ENCODE measurements around the gene FRMD4A.

Gene FRMD4A

GRCh38 chr10:14353291-14353913 is 22.7 kb upstream of the FRMD4A start:
- ATAC-seq (ENCODE audit: insufficient read depth, low read depth) = no peak
- Histone ChIP-seq H3K4me2 (ENCODE audit: insufficient read depth, low read length) (no peak overlapping the region), H3K27ac (ENCODE audit: low read length) (no peak overlapping the region), H3K9ac (ENCODE audit: low read depth, low read length) (no peak overlapping the region), H3K79me2 (ENCODE audit: insufficient read depth, low read length) (no peaks in the 10 kb centered on the region), H2AFZ (ENCODE audit: low read depth, low read length) (no peak overlapping the region), H3K4me1 (ENCODE audit: insufficient read depth, low read length) (no peaks in the 10 kb centered on the region), H3K36me3 (ENCODE audit: insufficient read depth, low read length) (no peaks in the 10 kb centered on the region), H3K27me3 (ENCODE audit: insufficient read depth, low read length, poor library complexity) (peaks cover 7% of the 10 kb centered on the region), H4K20me1 (ENCODE audit: insufficient read depth, low read length) (no peaks in the 10 kb centered on the region), H3K9me3 (ENCODE audit: insufficient read depth, low read length, severe bottlenecking) (no peaks in the 10 kb centered on the region), H3K4me3 (ENCODE audit: low read depth in 1 of 2, low read length in 2 of 2) (no peak overlapping the region)
- TF ChIP-seq EZH2 (IDR thresholded peaks at IDR 0.05; ENCODE audit: borderline replicate concordance, low read depth, low read length, severe bottlenecking) (no peak), CTCF (IDR thresholded peaks at IDR 0.05; ENCODE audit: borderline replicate concordance, extremely low read depth, low read length, poor library complexity, severe bottlenecking) (no peak)
- no peak for DNase-seq

DNA sequence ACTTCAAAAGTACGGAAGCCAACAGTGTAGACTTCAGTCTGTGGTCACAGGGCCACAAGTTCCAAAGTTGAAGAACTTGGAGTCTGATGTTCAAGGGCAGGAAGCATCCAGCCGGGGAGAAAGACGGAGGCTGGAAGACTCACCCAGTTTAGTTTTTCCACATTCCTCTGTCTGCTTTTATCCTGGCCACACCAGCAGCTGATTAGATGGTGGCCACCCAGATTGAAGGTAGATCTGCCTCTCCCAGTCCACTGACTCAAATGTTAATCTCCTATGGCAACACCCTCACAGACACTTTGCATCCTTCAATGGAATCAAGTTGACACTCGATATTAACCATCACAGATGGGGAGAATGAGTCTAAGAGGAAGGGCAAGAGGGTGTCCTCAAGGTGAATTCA is 19.3 kb upstream of the FRMD4A start:
- Histone ChIP-seq H3K27ac (ENCODE audit: low read length) (no peak overlapping the region), H3K36me3 (ENCODE audit: insufficient read depth, low read length) (no peaks in the 10 kb centered on the region), H3K4me3 (ENCODE audit: low read depth in 1 of 2, low read length in 2 of 2) (no peak overlapping the region), H3K79me2 (ENCODE audit: insufficient read depth, low read length) (no peaks in the 10 kb centered on the region), H3K4me2 (ENCODE audit: insufficient read depth, low read length) (no peak overlapping the region), H3K27me3 (ENCODE audit: insufficient read depth, low read length, poor library complexity) (peaks cover 7% of the 10 kb centered on the region), H3K9ac (ENCODE audit: low read depth, low read length) (no peak overlapping the region), H3K4me1 (ENCODE audit: insufficient read depth, low read length) (no peaks in the 10 kb centered on the region), H2AFZ (ENCODE audit: low read depth, low read length) (no peak overlapping the region), H3K9me3 (ENCODE audit: insufficient read depth, low read length, severe bottlenecking) (no peaks in the 10 kb centered on the region), H4K20me1 (ENCODE audit: insufficient read depth, low read length) (no peaks in the 10 kb centered on the region)
- ATAC-seq (ENCODE audit: insufficient read depth, low read depth) (no peak), DNase-seq (no peak)
- TF ChIP-seq CTCF (IDR thresholded peaks at IDR 0.05; ENCODE audit: borderline replicate concordance, extremely low read depth, low read length, poor library complexity, severe bottlenecking) (no peak), EZH2 (IDR thresholded peaks at IDR 0.05; ENCODE audit: borderline replicate concordance, low read depth, low read length, severe bottlenecking) (no peak)

DNA sequence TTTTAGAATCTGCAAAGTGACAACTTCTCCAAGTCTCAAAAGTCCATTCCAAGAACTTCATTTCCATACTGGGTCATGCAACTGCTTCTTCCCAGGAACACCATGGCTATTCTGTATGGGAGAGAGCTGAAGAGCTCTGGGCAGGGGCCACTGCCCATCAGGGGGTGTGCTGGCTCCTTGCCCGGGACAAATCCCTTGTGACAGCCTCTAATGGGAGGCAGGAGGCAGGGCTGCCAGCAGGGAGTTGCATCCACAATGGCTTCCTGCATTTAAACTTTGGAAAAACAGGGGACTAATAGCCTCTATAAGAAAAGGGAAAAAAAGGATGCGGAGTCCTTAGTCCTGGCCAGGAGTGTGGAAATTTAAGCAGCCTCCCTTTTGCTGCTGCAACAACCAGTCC is 18.4 kb upstream of the FRMD4A start:
- Histone ChIP-seq H3K4me2 (ENCODE audit: insufficient read depth, low read length) (no peak overlapping the region), H3K9ac (ENCODE audit: low read depth, low read length) (no peak overlapping the region), H3K27ac (ENCODE audit: low read length) (no peak overlapping the region), H3K36me3 (ENCODE audit: insufficient read depth, low read length) (no peaks in the 10 kb centered on the region), H3K4me1 (ENCODE audit: insufficient read depth, low read length) (no peaks in the 10 kb centered on the region), H3K9me3 (ENCODE audit: insufficient read depth, low read length, severe bottlenecking) (no peaks in the 10 kb centered on the region), H4K20me1 (ENCODE audit: insufficient read depth, low read length) (no peaks in the 10 kb centered on the region), H3K79me2 (ENCODE audit: insufficient read depth, low read length) (no peaks in the 10 kb centered on the region), H2AFZ (ENCODE audit: low read depth, low read length) (no peak overlapping the region), H3K27me3 (ENCODE audit: insufficient read depth, low read length, poor library complexity) (peaks cover 9% of the 10 kb centered on the region), H3K4me3 (ENCODE audit: low read depth in 1 of 2, low read length in 2 of 2) (no peak overlapping the region)
- ATAC-seq (ENCODE audit: insufficient read depth, low read depth) (no peak), DNase-seq (no peak)
- TF ChIP-seq EZH2 (IDR thresholded peaks at IDR 0.05; ENCODE audit: borderline replicate concordance, low read depth, low read length, severe bottlenecking) = no peak
- no peak for TF ChIP-seq CTCF (IDR thresholded peaks at IDR 0.05; ENCODE audit: borderline replicate concordance, extremely low read depth, low read length, poor library complexity, severe bottlenecking)
